SHP77 (cell line): ENCODE data around the gene LRRC27.

Experiments used
- DNase-seq, 2 experiments: peaks; one replicate each; lab custom pipeline; 2025; lab: John Stamatoyannopoulos, UW

LRRC27 gene

GRCh38 chr10:132402781-132403241 lies 70.8 kb downstream of the LRRC27 start:
- no peak for DNase-seq

- DNase-seq = no peak
Measured at GRCh38 chr10:132403511-132404168, 71.6 kb downstream of the LRRC27 start.

GRCh38 chr10:132404169-132404880 lies 72.3 kb downstream of the LRRC27 start:
- DNase-seq = no peak

- DNase-seq = no peak
Measured at GRCh38 chr10:132404911-132405462, 73.0 kb downstream of the LRRC27 start.

- no peak for DNase-seq
Measured at GRCh38 chr10:132405463-132405991, 73.5 kb downstream of the LRRC27 start.

- DNase-seq = no peak
Measured at GRCh38 chr10:132406181-132406580, 74.2 kb downstream of the LRRC27 start.

- no peak for DNase-seq
Measured at GRCh38 chr10:132406750-132407149, 74.8 kb downstream of the LRRC27 start.

GRCh38 chr10:132407243-132407746 lies 75.3 kb downstream of the LRRC27 start:
- peak in 1 of 2 experiments; percentile 19 for DNase-seq

GRCh38 chr10:132407846-132408278 lies 75.9 kb downstream of the LRRC27 start:
- no peak for DNase-seq

GRCh38 chr10:132408367-132408781 lies 76.4 kb downstream of the LRRC27 start:
- no peak for DNase-seq

GRCh38 chr10:132408823-132409666 lies 77.1 kb downstream of the LRRC27 start:
- DNase-seq = no peak

GRCh38 chr10:132409667-132410028 lies 77.7 kb downstream of the LRRC27 start:
- DNase-seq = no peak

GRCh38 chr10:132410056-132410778 lies 78.2 kb downstream of the LRRC27 start:
- DNase-seq = no peak

- DNase-seq = no peak
Measured at GRCh38 chr10:132410779-132411532, 79.0 kb downstream of the LRRC27 start.

GRCh38 chr10:132411561-132412253 lies 79.7 kb downstream of the LRRC27 start:
- no peak for DNase-seq

- DNase-seq = no peak
Measured at GRCh38 chr10:132412316-132413192, 80.6 kb downstream of the LRRC27 start.

GRCh38 chr10:132413226-132414205 lies 81.5 kb downstream of the LRRC27 start:
- no peak for DNase-seq
